ENCODE results near the gene SSR4. TPM values are rescaled to one million over a fixed set of nuclear protein-coding genes. Genes with fewer than 3 reads are reported as not detected.

Gene SSR4
- 103 and 105 TPM in 2 replicates for total RNA-seq

DNA sequence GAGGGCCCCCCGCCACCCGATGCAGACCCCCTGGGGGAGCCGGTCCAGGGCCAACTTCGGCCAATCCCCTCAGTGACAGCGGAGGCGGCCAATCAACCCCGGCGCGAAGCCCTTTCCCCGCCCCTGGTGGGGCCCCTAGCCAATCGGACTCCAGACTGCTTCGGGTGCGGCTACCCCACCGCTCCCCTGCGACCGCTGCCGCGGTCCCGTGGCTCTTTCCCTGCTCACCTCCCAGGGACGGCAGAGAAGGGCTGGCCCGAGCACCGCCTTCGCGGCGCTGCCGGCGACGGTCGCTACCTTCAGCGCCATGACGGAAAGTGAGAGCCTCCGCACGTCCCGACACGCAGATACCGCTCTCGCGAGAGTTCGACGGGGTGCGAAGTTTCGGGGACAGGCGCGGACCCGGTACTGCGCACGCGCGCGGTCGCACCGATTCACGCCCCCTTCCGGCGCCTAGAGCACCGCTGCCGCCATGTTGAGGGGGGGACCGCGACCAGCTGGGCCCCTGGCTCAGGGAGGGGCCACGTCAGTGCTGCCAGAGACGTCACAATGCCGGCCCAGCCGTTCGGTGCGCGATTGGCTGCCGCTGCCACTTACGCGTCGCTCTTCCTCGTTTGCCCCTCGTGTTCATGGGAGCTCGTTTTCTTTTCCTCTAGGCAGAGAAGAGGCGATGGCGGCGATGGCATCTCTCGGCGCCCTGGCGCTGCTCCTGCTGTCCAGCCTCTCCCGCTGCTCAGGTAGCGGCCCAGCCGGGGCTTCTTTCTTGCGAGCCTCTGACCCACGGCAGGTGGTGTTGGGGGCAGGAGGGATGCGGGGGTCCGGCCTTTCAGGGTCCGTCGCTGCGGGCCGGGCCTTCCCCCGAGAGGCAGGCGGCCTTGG is at the start of gene SSR4, which contains the start of gene IDH3G:
Gene SSR4, plus strand, starts transcription at position 651 of the 879 bp plus-strand sequence. Its CDS starts 20 bp downstream, at position 671.
Gene IDH3G, minus strand, starts transcription at position 358 of the 879 bp plus-strand sequence. Its CDS starts 49 bp downstream, at position 309.

DNA sequence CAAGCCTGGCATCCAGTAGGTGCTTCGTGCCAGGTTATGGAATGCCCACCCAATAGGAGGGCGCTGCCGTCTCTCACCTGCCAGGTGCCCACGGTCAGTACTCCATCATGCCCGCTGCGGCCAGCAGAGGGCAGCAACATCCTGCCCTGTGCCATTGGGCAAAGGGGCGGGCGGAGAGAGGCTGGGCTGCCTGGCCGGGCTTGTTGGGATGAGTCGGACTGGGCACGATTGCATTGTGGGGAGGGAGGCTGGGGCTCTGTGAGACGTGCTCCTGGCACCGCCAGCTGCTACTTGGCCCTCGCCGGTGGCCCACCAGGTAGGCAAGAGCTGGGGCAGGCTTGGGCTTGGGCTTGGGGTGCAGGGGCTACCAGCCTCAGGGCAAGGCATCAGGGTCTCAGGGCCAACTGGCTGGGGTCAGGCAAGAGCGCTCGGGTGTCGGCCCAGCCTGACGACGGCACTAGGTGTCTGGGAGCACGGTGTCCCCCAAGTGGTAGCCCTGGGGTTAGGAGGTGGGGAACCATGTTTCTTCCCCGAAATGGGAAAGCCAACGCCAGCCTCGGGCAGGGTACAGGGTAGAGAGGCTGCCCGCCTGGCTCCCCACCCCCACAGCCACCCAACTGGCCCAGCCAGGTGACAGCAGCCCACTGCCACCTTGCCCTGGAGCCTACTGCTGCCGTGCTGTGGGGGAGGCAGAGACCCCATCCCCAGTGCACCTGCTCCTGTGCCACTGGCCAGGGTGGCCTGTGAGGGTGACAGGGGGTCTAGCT is 30.3 kb upstream of the SSR4 start, which contains the start of gene PLXNB3:
Gene PLXNB3, plus strand, starts transcription at position 261 of the 767 bp plus-strand sequence. CDS start 1,287 bp downstream, outside the sequence.

DNA sequence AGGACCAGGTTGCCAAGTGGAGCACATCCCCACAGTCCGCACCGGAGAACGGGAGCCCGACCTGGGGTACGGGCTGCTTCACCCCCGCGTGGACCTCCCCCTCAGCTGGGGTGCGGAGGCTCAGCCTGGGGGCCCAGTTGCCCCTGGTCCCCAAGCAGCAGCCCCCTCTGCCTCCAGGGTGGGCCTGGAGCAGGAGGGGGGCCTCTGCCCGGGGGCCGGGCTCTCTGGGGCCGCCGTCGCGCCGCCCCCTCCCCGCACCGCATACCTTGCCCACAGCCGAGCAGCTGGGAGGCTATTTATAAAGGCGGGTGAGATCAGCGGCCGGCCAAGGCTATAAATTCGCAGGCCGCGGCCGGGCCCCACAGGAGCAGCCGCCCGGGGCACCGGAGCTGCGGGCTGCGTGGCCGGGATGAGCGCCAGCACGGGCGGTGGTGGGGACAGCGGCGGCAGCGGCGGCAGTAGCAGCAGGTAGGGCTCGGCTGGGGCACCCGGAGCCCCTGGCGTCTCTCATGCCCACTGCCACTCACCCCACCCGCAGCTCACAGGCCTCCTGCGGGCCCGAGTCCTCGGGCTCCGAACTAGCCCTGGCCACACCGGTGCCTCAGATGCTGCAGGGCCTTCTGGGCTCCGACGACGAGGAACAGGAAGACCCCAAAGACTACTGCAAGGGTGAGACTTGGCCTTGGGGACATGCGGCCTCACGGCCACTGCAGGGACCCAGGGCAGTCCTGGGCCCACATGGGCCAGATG is 13.6 kb upstream of the SSR4 start, which contains the start of gene SRPK3:
Gene SRPK3, plus strand, starts transcription at position 364 of the 750 bp plus-strand sequence. Its CDS starts 46 bp downstream, at position 410.

DNA sequence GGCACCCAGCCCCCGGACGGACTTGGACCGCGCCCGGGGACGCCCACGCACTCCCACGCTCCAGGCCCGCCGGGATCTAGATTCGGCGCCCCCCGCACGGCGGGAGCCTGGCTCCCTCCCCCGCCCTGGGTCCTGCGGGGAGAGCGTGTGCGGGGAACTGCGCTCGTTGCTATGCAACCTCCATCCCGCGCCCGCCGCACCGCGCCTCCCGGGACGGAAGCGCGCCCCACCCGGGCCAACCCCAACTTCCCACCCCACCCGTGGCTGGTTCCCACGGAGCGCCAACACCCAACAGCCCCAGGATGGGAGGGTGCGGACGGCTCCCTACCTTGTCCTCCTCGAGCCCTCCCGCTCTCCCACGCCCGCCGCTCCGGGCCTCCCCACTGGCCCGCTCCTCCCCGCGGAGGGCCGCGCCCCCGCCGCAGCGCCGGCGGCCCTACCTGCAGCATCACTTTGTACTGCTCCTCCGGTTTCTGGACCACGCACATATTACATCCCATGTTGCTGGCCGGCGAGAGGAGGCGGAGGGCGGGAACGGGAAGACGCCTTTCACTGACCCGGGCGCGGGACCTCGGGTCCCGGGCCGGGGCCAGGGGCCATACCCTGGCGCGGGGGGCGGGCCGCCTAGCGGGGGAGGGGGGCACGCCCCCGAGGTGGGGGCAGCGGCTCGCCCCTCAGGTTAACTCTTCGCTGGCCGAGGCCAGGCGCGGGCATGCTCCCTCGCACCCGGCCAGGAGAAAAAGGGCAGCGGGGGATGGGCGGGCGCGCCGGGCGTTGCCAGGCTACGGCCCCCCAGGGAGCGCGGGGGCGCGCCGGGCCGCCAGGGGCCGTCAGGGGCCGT is 35.6 kb downstream of the SSR4 start, which contains the start of gene PDZD4:
Gene PDZD4, minus strand, starts transcription at position 746 of the 841 bp plus-strand sequence. Its CDS starts 246 bp downstream, at position 500.

Other genes starting within 250 kb of the SSR4 start
- gene CCNQ, start 195.5 kb upstream of the SSR4 start, total RNA-seq, result 14.3 and 25.2 TPM in 2 replicates
- not detected in 2 replicates for gene DUSP9, start 147.5 kb upstream of the SSR4 start, total RNA-seq
- 0.72 and 3.1 TPM in 2 replicates for gene PNCK, start 120.9 kb upstream of the SSR4 start, total RNA-seq
- 31.0 and 56.2 TPM in 2 replicates for gene SLC6A8, start 106.7 kb upstream of the SSR4 start, total RNA-seq
- 168 and 187 TPM in 2 replicates for gene BCAP31, start 70.3 kb upstream of the SSR4 start, total RNA-seq
- gene ABCD1, start 69.8 kb upstream of the SSR4 start, total RNA-seq, result 19.7 and 28.3 TPM in 2 replicates
- gene PLXNB3, start 30.4 kb upstream of the SSR4 start, total RNA-seq, result 15.2 and 19.4 TPM in 2 replicates
- gene SRPK3, start 13.6 kb upstream of the SSR4 start, total RNA-seq, result 0.91 and 3.6 TPM in 2 replicates
- 51.0 and 63.9 TPM in 2 replicates for gene IDH3G, start 293 bp upstream of the SSR4 start, total RNA-seq
- 0.07 and 0.33 TPM in 2 replicates for gene PDZD4, start 35.9 kb downstream of the SSR4 start, total RNA-seq
- gene L1CAM, start 91.5 kb downstream of the SSR4 start, total RNA-seq, result 4.6 and 6.7 TPM in 2 replicates
- gene AVPR2, start 110.0 kb downstream of the SSR4 start, total RNA-seq, result not detected in 2 replicates
- 0.39 and 1.4 TPM in 2 replicates for gene ARHGAP4, start 131.6 kb downstream of the SSR4 start, total RNA-seq
- 41.8 and 55.3 TPM in 2 replicates for gene NAA10, start 140.4 kb downstream of the SSR4 start, total RNA-seq
- gene RENBP, start 150.0 kb downstream of the SSR4 start, total RNA-seq, result 7.6 and 8.9 TPM in 2 replicates
- 22.7 and 26.2 TPM in 2 replicates for gene HCFC1, start 177.2 kb downstream of the SSR4 start, total RNA-seq
- 6.5 and 8.5 TPM in 2 replicates for gene TMEM187, start 178.1 kb downstream of the SSR4 start, total RNA-seq
- 60.3 and 110 TPM in 2 replicates for gene IRAK1, start 225.2 kb downstream of the SSR4 start, total RNA-seq